Activated naive CD4-positive, alpha-beta T cell (primary cell): Measurements from ENCODE around the gene ZMYND15.
"Not testable (repeated sequence)": the region's sequence is repeated elsewhere in the genome, so short reads cannot be mapped to it uniquely, and the experiment has no call there.

Source experiments
- DNase-seq, 4 experiments: peaks; one replicate each; lab custom pipeline; 2025; lab: John Stamatoyannopoulos, UW

ZMYND15 gene

GRCh38 chr17:4739122-4740024, at the start of gene ZMYND15, which contains the start of gene CXCL16:
Gene ZMYND15, plus strand, starts transcription at chr17:4739833. Its CDS starts 716 bp downstream, at chr17:4740549.
Gene CXCL16, minus strand, starts transcription at chr17:4739928. Its CDS starts 589 bp downstream, at chr17:4739339.
- peak in 1 of 4 experiments; percentile 45 for DNase-seq

- not testable (repeated sequence) for DNase-seq
Observed at GRCh38 chr17:4689872-4690271, 49.8 kb upstream of the ZMYND15 start.

- DNase-seq: no peak
Observed at GRCh38 chr17:4690745-4691144, 48.9 kb upstream of the ZMYND15 start.

- no peak for DNase-seq
Observed at GRCh38 chr17:4691686-4692085, 47.9 kb upstream of the ZMYND15 start.

- no peak for DNase-seq
Observed at GRCh38 chr17:4693416-4693815, 46.2 kb upstream of the ZMYND15 start.

GRCh38 chr17:4696437-4696805, 43.2 kb upstream of the ZMYND15 start:
- no peak for DNase-seq

- DNase-seq: not testable (repeated sequence)
Observed at GRCh38 chr17:4699401-4700056, 40.1 kb upstream of the ZMYND15 start.

- no peak for DNase-seq
Observed at GRCh38 chr17:4701116-4701515, 38.5 kb upstream of the ZMYND15 start.

GRCh38 chr17:4703330-4703691, 36.3 kb upstream of the ZMYND15 start:
- DNase-seq: no peak

- not testable (repeated sequence) for DNase-seq
Observed at GRCh38 chr17:4704574-4704907, 35.1 kb upstream of the ZMYND15 start.

- no peak for DNase-seq
Observed at GRCh38 chr17:4704991-4705390, 34.6 kb upstream of the ZMYND15 start.

GRCh38 chr17:4706121-4706520, 33.5 kb upstream of the ZMYND15 start:
- DNase-seq: no peak

GRCh38 chr17:4708436-4708835, 31.2 kb upstream of the ZMYND15 start:
- DNase-seq: peak in 1 of 4 experiments; percentile 17

GRCh38 chr17:4709794-4710692, 29.6 kb upstream of the ZMYND15 start, which contains the start of gene ARRB2:
Gene ARRB2, plus strand, starts transcription at chr17:4710632. Its CDS starts 90 bp downstream, at chr17:4710722.
- peak; percentile 95 to 98 (median 96) for DNase-seq

- DNase-seq: peak in 1 of 4 experiments; percentile 34
Observed at GRCh38 chr17:4710693-4711634, 28.7 kb upstream of the ZMYND15 start.

- no peak for DNase-seq
Observed at GRCh38 chr17:4711661-4712181, 27.9 kb upstream of the ZMYND15 start.

- DNase-seq: no peak
Observed at GRCh38 chr17:4712526-4712925, 27.1 kb upstream of the ZMYND15 start.

- not testable (repeated sequence) for DNase-seq
Observed at GRCh38 chr17:4714340-4715062, 25.1 kb upstream of the ZMYND15 start.

- DNase-seq: peak in 1 of 4 experiments; percentile 30
Observed at GRCh38 chr17:4715063-4715744, 24.4 kb upstream of the ZMYND15 start.
